AG04450 (cell line): ENCODE data around the gene PRLH. TPM values are rescaled to one million over a fixed set of nuclear protein-coding genes. Genes with fewer than 3 reads are reported as not detected.

Experiments used
- CTCF ChIA-PET: fragments of 300-600, 350-600 bp; formaldehyde crosslinking; extraction: SDS; loops from one replicate; lab custom pipeline; 2022; ENCODE audit warnings: antibody characterized with exemption, inconsistent platforms; lab: Charles Lee
- POLR2A ChIA-PET: fragments of 350-600 bp; formaldehyde crosslinking; extraction: SDS; loops from one replicate; lab custom pipeline; 2021; ENCODE audit warnings: antibody characterized with exemption, inconsistent platforms; lab: Yijun Ruan, JAX
- DNase-seq: peaks from one replicate; pipeline ENCODE4 v3.0.0-alpha.2; 2011; ENCODE audit warnings: low read depth, low spot score
- H3K27ac ChIP-seq: one replicate; pipeline ENCODE4 v1.5.1; 2012; ENCODE audit warnings: low read depth, low read length, control low read depth
- H3K27me3 ChIP-seq: one replicate; pipeline ENCODE4 v1.6.0; 2012; ENCODE audit warnings: low read length; ENCODE audit not compliant: control insufficient read depth, insufficient read depth
- H3K4me3 ChIP-seq: 2 replicates; pipeline ENCODE4 v1.5.1; 2011; ENCODE audit warnings: mild to moderate bottlenecking, low read depth, low read length, control low read depth
- H3K9me3 ChIP-seq: 2 replicates; pipeline ENCODE4 v1.5.1; 2012; ENCODE audit warnings: low read length; ENCODE audit not compliant: control insufficient read depth, insufficient read depth
- CTCF ChIP-seq: IDR thresholded peaks from 2 replicates; pipeline ENCODE4 v1.5.1; 2011; ENCODE audit warnings: low read depth, low read length, control low read depth, inconsistent platforms
- polyA minus RNA-seq: library from RNA; depleted of rRNA, polyadenylated mRNA; stranded (reverse); fragments of >200 nt; gene quantifications from 2 replicates; pipeline ENCODE4 v1.2.3, GENCODE V29; 2011; rRNA and poly(A)+ RNA removed
- polyA plus RNA-seq: library from polyadenylated mRNA; depleted of rRNA; stranded (reverse); fragments of >200 nt; gene quantifications from 2 replicates; pipeline ENCODE4 v1.2.3, GENCODE V29; 2011; rRNA removed

Gene PRLH
- polyA plus RNA-seq (not detected in 2 replicates), polyA minus RNA-seq (not detected in 2 replicates)

GRCh38 chr2:237566401-237567235 is at the start of gene PRLH:
PRLH (plus strand) TSS chr2:237566574; CDS start chr2:237566574, 0 bp downstream.
- Histone ChIP-seq H3K27me3 (peaks cover 8% of the 10 kb centered on the region), H3K9me3 (peaks cover 6% of the 10 kb centered on the region; the same call in 1 of the 2 replicates), H3K27ac (no peak within 1 kb of the TSS), H3K4me3 (no peak within 1 kb of the TSS)
- TF ChIP-seq CTCF = no peak
- ChIA-PET POLR2A (interaction anchor here (1.0 kb wide), 1 partner anchor 91 kb away, joined by 3 read pairs; no protein-coding TSS in a partner anchor), CTCF (interaction anchor here (0.6 to 1.6 kb wide), 2 partner anchors 54 to 156 kb away, joined by 7 to 8 read pairs; no protein-coding TSS in a partner anchor)
- no peak for DNase-seq

GRCh38 chr2:237517163-237517562 is 49.2 kb upstream of the PRLH start:
- TF ChIP-seq CTCF = no peak
- CTCF ChIA-PET = interaction anchor here (11.2 kb wide), 1 partner anchor 55 kb away, joined by 209 read pairs; no protein-coding TSS in a partner anchor
- Histone ChIP-seq H3K4me3 (no peak overlapping the region), H3K9me3 (no peaks in the 10 kb centered on the region), H3K27me3 (no peaks in the 10 kb centered on the region), H3K27ac (no peak overlapping the region)
- POLR2A ChIA-PET = no interaction called here
- DNase-seq = no peak

- no peaks in the 10 kb centered on the region for H3K9me3 ChIP-seq
- no peak overlapping the region for H3K27ac ChIP-seq
- ChIA-PET POLR2A (no interaction called here), CTCF (no interaction called here)
- H3K4me3 ChIP-seq = no peak overlapping the region
- DNase-seq = no peak
- no peak for TF ChIP-seq CTCF
- no peaks in the 10 kb centered on the region for H3K27me3 ChIP-seq
Observed at GRCh38 chr2:237517990-237518389, 48.4 kb upstream of the PRLH start.

GRCh38 chr2:237519506-237520245 is 46.7 kb upstream of the PRLH start:
- POLR2A ChIA-PET = no interaction called here
- no peak for TF ChIP-seq CTCF
- no peak for DNase-seq
- CTCF ChIA-PET = interaction anchor here (1.3 to 1.4 kb wide), 2 partner anchors 53 to 398 kb away, joined by 3 read pairs; no protein-coding TSS in a partner anchor
- no peaks in the 10 kb centered on the region for H3K9me3 ChIP-seq
- no peak overlapping the region for H3K4me3 ChIP-seq
- H3K27ac ChIP-seq = no peak overlapping the region
- H3K27me3 ChIP-seq = no peaks in the 10 kb centered on the region
